Breast epithelium (tissue), 3 donors: ENCODE measurements around the gene NUDT2.

Experiments
- CTCF ChIP-seq, 3 donors: fragments of 450-650 bp; IDR thresholded peaks; one replicate each; pipeline ENCODE4 v1.5.1; 2016 to 2017; ENCODE audit warnings: antibody characterized with exemption in 3 of 3, mild to moderate bottlenecking in 3 of 3, moderate library complexity in 3 of 3
- POLR2A ChIP-seq: fragments of 450-650 bp; IDR thresholded peaks from one replicate; pipeline ENCODE4 v1.6.1; 2016; ENCODE audit warnings: antibody characterized with exemption, mild to moderate bottlenecking, moderate library complexity
- POLR2AphosphoS5 ChIP-seq, 3 donors: sonication (generic); formaldehyde crosslinking; IDR thresholded peaks; one replicate each; pipeline ENCODE4 v1.6.1; 2017; ENCODE audit warnings: antibody characterized with exemption in 3 of 3

- TF ChIP-seq CTCF (IDR thresholded peaks at IDR 0.05) (no peak), POLR2A (no peak), POLR2AphosphoS5 (IDR thresholded peaks at IDR 0.05) (no peak)
These were observed 42.6 kb downstream of the NUDT2 start for GRCh38 chr9:34371886-34372466.
